IMR-90 (cell line): ENCODE results near the gene KCNK18. TPM values are rescaled to one million over a fixed set of nuclear protein-coding genes. Genes with fewer than 3 reads are reported as not detected.

Experiments
- ATAC-seq: fragments of 200-7000 bp; cut with Tn5 transposase; 2 replicates; pipeline ENCODE4 v1.9.1; 2020; ENCODE audit warnings: low read depth, mild to moderate bottlenecking, moderate library complexity
- BruUV-seq: library from RNA; stranded (reverse); fragments of 400-500 nt; replicated peaks from 2 replicates; lab custom pipeline; 2021; lab: Mats Ljungman, UMichigan
- CTCF ChIA-PET: fragments of 300-600 bp; formaldehyde crosslinking; extraction: SDS; loops from one replicate; lab custom pipeline; 2021; ENCODE audit warnings: antibody characterized with exemption; lab: Yijun Ruan, JAX
- POLR2A ChIA-PET: fragments of 300-600 bp; sonication (Branson Sonifier 250); formaldehyde crosslinking; loops from one replicate; lab custom pipeline; 2022; ENCODE audit warnings: antibody characterized with exemption; ENCODE audit not compliant: unreplicated experiment; lab: Charles Lee
- DNase-seq: peaks from one replicate; pipeline ENCODE4 v3.0.0; 2013
- H2AFZ ChIP-seq: replicated peaks from 2 replicates; pipeline ENCODE3; 2013; ENCODE audit warnings: low read length, mild to moderate bottlenecking; ENCODE audit not compliant: poor library complexity
- H2AK5ac ChIP-seq: 2 replicates; pipeline ENCODE4 v1.6.1; 2013; ENCODE audit warnings: low read depth, low read length, inconsistent platforms
- H2AK9ac ChIP-seq: replicated peaks from 2 replicates; pipeline ENCODE3; 2013; ENCODE audit warnings: mild to moderate bottlenecking, low read depth, low read length, moderate library complexity; ENCODE audit not compliant: poor library complexity
- H2BK120ac ChIP-seq: 2 replicates; pipeline ENCODE4 v1.6.1; 2013; ENCODE audit warnings: low read depth, low read length, inconsistent platforms
- H2BK15ac ChIP-seq: 3 replicates; pipeline ENCODE4 v1.6.1; 2013; ENCODE audit warnings: low read depth, low read length, inconsistent platforms
- H2BK20ac ChIP-seq: 2 replicates; pipeline ENCODE4 v1.6.1; 2013; ENCODE audit warnings: low read depth, mild to moderate bottlenecking, inconsistent platforms, low read length, moderate library complexity
- H2BK5ac ChIP-seq: 2 replicates; pipeline ENCODE4 v1.6.1; 2013; ENCODE audit warnings: mild to moderate bottlenecking, low read depth, low read length, inconsistent platforms; ENCODE audit not compliant: poor library complexity, severe bottlenecking
- H3K14ac ChIP-seq: replicated peaks from 2 replicates; pipeline ENCODE4 v1.6.1; 2013; ENCODE audit warnings: low read depth, low read length, inconsistent platforms
- H3K18ac ChIP-seq: 2 replicates; pipeline ENCODE4 v1.6.1; 2013; ENCODE audit warnings: low read depth, low read length, control low read depth
- H3K23ac ChIP-seq: 2 replicates; pipeline ENCODE4 v1.6.1; 2013; ENCODE audit warnings: low read depth, low read length, inconsistent platforms
- H3K27ac ChIP-seq: 2 replicates; pipeline ENCODE4 v1.5.1; 2013; ENCODE audit warnings: mild to moderate bottlenecking, control low read depth, low read length; ENCODE audit not compliant: insufficient read depth
- H3K27me3 ChIP-seq: 2 replicates; pipeline ENCODE4 v1.6.1; 2013; ENCODE audit warnings: low read length; ENCODE audit not compliant: control insufficient read depth, insufficient read depth
- H3K36me3 ChIP-seq: 2 replicates; pipeline ENCODE4 v1.6.1; 2013; ENCODE audit warnings: low read length, mixed read lengths; ENCODE audit not compliant: control insufficient read depth, insufficient read depth
- H3K4ac ChIP-seq: 2 replicates; pipeline ENCODE4 v1.6.1; 2013; ENCODE audit warnings: low read depth, low read length, inconsistent platforms
- H3K4me1 ChIP-seq: 2 replicates; pipeline ENCODE4 v1.6.1; 2013; ENCODE audit warnings: low read length, mixed read lengths; ENCODE audit not compliant: control insufficient read depth, insufficient read depth
- H3K4me2 ChIP-seq: 2 replicates; pipeline ENCODE4 v1.6.1; 2013; ENCODE audit warnings: low read depth, mild to moderate bottlenecking, control low read depth, low read length, moderate library complexity
- H3K4me3 ChIP-seq: 2 replicates; pipeline ENCODE4 v1.5.1; 2013; ENCODE audit warnings: low read depth, mild to moderate bottlenecking, control low read depth, low read length, moderate library complexity; ENCODE audit not compliant: insufficient read depth
- H3K56ac ChIP-seq: 2 replicates; pipeline ENCODE4 v1.6.1; 2013; ENCODE audit warnings: low read length, inconsistent platforms; ENCODE audit not compliant: insufficient read depth; ENCODE audit errors: extremely low read depth
- H3K79me1 ChIP-seq, 2 experiments: 2 replicates each; pipeline ENCODE4 v1.6.1; 2013; ENCODE audit warnings: low read length in 2 of 2, inconsistent platforms in 1 of 2, low read depth in 1 of 2
- H3K9ac ChIP-seq: 2 replicates; pipeline ENCODE4 v1.6.1; 2013; ENCODE audit warnings: low read depth, low read length, control low read depth
- H3K9me1 ChIP-seq: 2 replicates; pipeline ENCODE4 v1.6.1; 2013; ENCODE audit warnings: low read length, inconsistent platforms; ENCODE audit not compliant: insufficient read depth
- H3K9me3 ChIP-seq: 2 replicates; pipeline ENCODE4 v1.6.1; 2013; ENCODE audit warnings: low read length; ENCODE audit not compliant: control insufficient read depth, insufficient read depth
- H4K20me1 ChIP-seq: 2 replicates; pipeline ENCODE4 v1.6.1; 2013; ENCODE audit warnings: low read length, inconsistent platforms; ENCODE audit not compliant: insufficient read depth
- H4K5ac ChIP-seq: 2 replicates; pipeline ENCODE4 v1.6.1; 2013; ENCODE audit warnings: mild to moderate bottlenecking, low read depth, low read length, control low read depth
- H4K8ac ChIP-seq, 2 experiments: 2 replicates each; pipeline ENCODE4 v1.6.1; 2013; ENCODE audit warnings: low read depth in 2 of 2, low read length in 2 of 2, control low read depth in 1 of 2, inconsistent platforms in 1 of 2
- H4K91ac ChIP-seq: 2 replicates; pipeline ENCODE4 v1.6.1; 2013; ENCODE audit warnings: low read depth, low read length, inconsistent platforms; ENCODE audit not compliant: insufficient read depth
- BHLHE40 ChIP-seq: fragments of 150-350 bp; IDR thresholded peaks from 2 replicates; pipeline ENCODE4 v1.6.1; 2016; ENCODE audit warnings: mild to moderate bottlenecking, low read depth, low read length
- CEBPB ChIP-seq: IDR thresholded peaks from 2 replicates; pipeline ENCODE4 v1.6.1; 2012; ENCODE audit warnings: low read depth, low read length, improper control_type of control experiment
- CHD1 ChIP-seq: IDR thresholded peaks from 2 replicates; pipeline ENCODE4 v1.6.1; 2012; ENCODE audit warnings: low read depth, low read length, improper control_type of control experiment
- CTCF ChIP-seq: conservative IDR thresholded peaks from 2 replicates; pipeline ENCODE4 v1.5.1; 2012; ENCODE audit warnings: mild to moderate bottlenecking, low read depth, low read length, improper control_type of control experiment
- ELK1 ChIP-seq: fragments of 150-350 bp; IDR thresholded peaks from 2 replicates; pipeline ENCODE4 v1.6.1; 2016; ENCODE audit warnings: low read depth, mild to moderate bottlenecking, low read length, moderate library complexity, borderline replicate concordance
- FOS ChIP-seq: fragments of 150-350 bp; IDR thresholded peaks from 2 replicates; pipeline ENCODE4 v1.6.1; 2016; ENCODE audit warnings: low read depth, low read length
- MXI1 ChIP-seq: IDR thresholded peaks from 2 replicates; pipeline ENCODE4 v1.6.1; 2012; ENCODE audit warnings: low read depth, mild to moderate bottlenecking, low read length, moderate library complexity, borderline replicate concordance
- NFE2L2 ChIP-seq: fragments of 150-350 bp; IDR thresholded peaks from 2 replicates; pipeline ENCODE4 v1.6.1; 2016; ENCODE audit warnings: low read depth, mild to moderate bottlenecking, low read length
- POLR2A ChIP-seq: IDR thresholded peaks from 2 replicates; pipeline ENCODE4 v1.6.1; 2012; ENCODE audit warnings: mild to moderate bottlenecking, low read depth, low read length
- RAD21 ChIP-seq: IDR thresholded peaks from 2 replicates; pipeline ENCODE4 v1.6.1; 2012; ENCODE audit warnings: low read length, improper control_type of control experiment
- RCOR1 ChIP-seq: IDR thresholded peaks from 2 replicates; pipeline ENCODE4 v1.6.1; 2012; ENCODE audit warnings: mild to moderate bottlenecking, low read length, improper control_type of control experiment; ENCODE audit not compliant: insufficient replicate concordance
- RFX5 ChIP-seq: IDR thresholded peaks from 2 replicates; pipeline ENCODE4 v1.8.0; 2012; ENCODE audit warnings: low read depth, mild to moderate bottlenecking, low read length, moderate library complexity
- SMC3 ChIP-seq: fragments of 150-350 bp; IDR thresholded peaks from 2 replicates; pipeline ENCODE4 v1.6.1; 2016; ENCODE audit warnings: low read depth, mild to moderate bottlenecking, antibody characterized with exemption, low read length, moderate library complexity
- USF2 ChIP-seq: fragments of 150-350 bp; IDR thresholded peaks from 2 replicates; pipeline ENCODE4 v1.6.1; 2017; ENCODE audit warnings: mild to moderate bottlenecking, antibody characterized with exemption, low read length, low read depth
- WGBS, 2 experiments: methylation state at CpG; one replicate each; pipeline versions ENCODE4 v1.1.5 to v1.1.7; 2013; ENCODE audit warnings: missing lambda C conversion rate in 2 of 2; ENCODE audit not compliant: insufficient read length in 1 of 2; ENCODE audit errors: extremely low coverage in 2 of 2; 5-methylcytosine and 5-hydroxymethylcytosine counted together
- dilution Hi-C: fragments of 300-500 bp; cut with HindIII; formaldehyde crosslinking; loops from one replicate; pipeline ENCODE4 v1.14.3; 2018; ENCODE audit warnings: low sequenced_read_pairs; ENCODE audit not compliant: unreplicated experiment
- in situ Hi-C: fragments of 300-500 bp; cut with MboI; formaldehyde crosslinking; loops from 3 replicates; pipeline ENCODE4 v1.14.3; 2019; ENCODE audit warnings: low sequenced_read_pairs, inconsistent platforms, mixed read lengths
- intact Hi-C: fragments of 100-400 bp; cut with micrococcal nuclease; formaldehyde crosslinking; loops from 2 replicates; pipeline ENCODE4 v1.10.0; 2022
- polyA plus RNA-seq, 3 experiments: library from polyadenylated mRNA; depleted of rRNA; stranded (reverse); fragments of >200 nt; gene quantifications; 2 replicates each; pipeline ENCODE4 v1.2.3, GENCODE V29; 2012; ENCODE audit warnings: low replicate concordance in 1 of 3
- total RNA-seq: library from RNA; depleted of rRNA; stranded (reverse); fragments of >200 nt; gene quantifications from 2 replicates; pipeline ENCODE4 v1.2.3, GENCODE V29; 2012

KCNK18 gene
- total and polyA plus RNA-seq, 2 of the 4 experiments (the other 2 are of a cell fraction): not detected

GRCh38 chr10:117164592-117165537 is 32.4 kb upstream of the KCNK18 start:
- no peaks in the 10 kb centered on the region for H3K79me1 ChIP-seq
- ChIA-PET CTCF (interaction anchor here (0.9 kb wide), 1 partner anchor 368 kb away, joined by 5 read pairs; no protein-coding TSS in a partner anchor), POLR2A (no interaction called here)
- H3K9me1 ChIP-seq: no peaks in the 10 kb centered on the region
- in situ Hi-C loops: no loop called here
- H4K5ac ChIP-seq: no peak overlapping the region
- no peak overlapping the region for H3K23ac ChIP-seq
- no peak overlapping the region for H3K56ac ChIP-seq
- H2AK5ac ChIP-seq: no peak overlapping the region
- H2AK9ac ChIP-seq: peak overlapping the region; percentile 34
- intact Hi-C loops: loop anchor here (1.0 to 10.0 kb wide), 4 partner anchors 160 to 368 kb away; partner anchors contain the start of gene SHTN1
- peak overlapping the region; percentile 4; the same call in 1 of the 2 replicates for H3K4me3 ChIP-seq
- ATAC-seq (no peak), DNase-seq (no peak)
- H2BK5ac ChIP-seq: no peak overlapping the region
- H2AFZ ChIP-seq: peak overlapping the region; percentile 13
- no peaks in the 10 kb centered on the region for H3K36me3 ChIP-seq
- no peak overlapping the region for H3K9ac ChIP-seq
- H3K27ac ChIP-seq: no peak overlapping the region
- no TSS peak for BruUV-seq
- no peaks in the 10 kb centered on the region for H4K20me1 ChIP-seq
- peak overlapping the region; percentile 55 for H3K4me2 ChIP-seq
- H3K9me3 ChIP-seq: peaks cover 4% of the 10 kb centered on the region; the same call in 1 of the 2 replicates
- H4K91ac ChIP-seq: no peak overlapping the region
- no peak overlapping the region for H4K8ac ChIP-seq
- dilution Hi-C loops: no loop called here
- H2BK15ac ChIP-seq: no peak overlapping the region
- WGBS, 2 experiments: 0% methylated on average over 6 of the region's 32 CpGs; no CpG with 5 or more reads in 1 of the 2 experiments
- no peak overlapping the region for H3K4ac ChIP-seq
- no peak overlapping the region for H2BK20ac ChIP-seq
- H3K14ac ChIP-seq: no peak overlapping the region
- no peaks in the 10 kb centered on the region; the same call in 1 of the 2 replicates for H3K4me1 ChIP-seq
- no peak overlapping the region for H3K18ac ChIP-seq
- H3K27me3 ChIP-seq: peaks cover 92% of the 10 kb centered on the region
- no peak overlapping the region for H2BK120ac ChIP-seq
- TF ChIP-seq FOS (no peak), CEBPB (no peak), USF2 (no peak), MXI1 (no peak), CTCF (no peak), POLR2A (no peak), BHLHE40 (no peak), RFX5 (no peak), CHD1 (no peak), ELK1 (no peak), RCOR1 (no peak), NFE2L2 (no peak), SMC3 (no peak), RAD21 (no peak)
